Breast epithelium (tissue), 4 donors: ENCODE data around the gene UBE2D2. TPM values are rescaled to one million over a fixed set of nuclear protein-coding genes. Genes with fewer than 3 reads are reported as not detected.
A peak's percentile ranks its signal among the peaks of the same experiment; 100 is the strongest.

Experiments
- DNase-seq, 2 donors: peaks; one replicate each; pipeline ENCODE4 v3.0.0-alpha.2; 2019; ENCODE audit warnings: low spot score in 2 of 2
- H3K27ac ChIP-seq, 2 donors: fragments of 200-600 bp; sonication (generic) in 1 of 2; one replicate each; pipeline ENCODE4 v1.5.1; 2016 to 2019; ENCODE audit warnings: mild to moderate bottlenecking in 1 of 2
- H3K27me3 ChIP-seq, 2 donors: fragments of 200-600 bp; sonication (generic) in 1 of 2; one replicate each; pipeline versions ENCODE4 v1.5.1 to v1.6.0; 2017 to 2019; ENCODE audit warnings: control low read depth in 1 of 2, mild to moderate bottlenecking in 1 of 2
- H3K36me3 ChIP-seq: fragments of 200-600 bp; one replicate; pipeline ENCODE4 v1.5.1; 2019
- H3K4me1 ChIP-seq, 2 donors: fragments of 200-600 bp; sonication (generic); one replicate each; pipeline ENCODE4 v1.5.1; 2016 to 2019; ENCODE audit warnings: control low read depth in 1 of 2
- H3K4me3 ChIP-seq, 3 donors: fragments of 200-600 bp; sonication (generic); 1 replicate in 2 of 3; 2 replicates in 1 of 3; pipeline ENCODE4 v1.5.1; 2016 to 2019; ENCODE audit warnings: mild to moderate bottlenecking in 3 of 3, moderate library complexity in 2 of 3
- H3K9me3 ChIP-seq, 2 donors: fragments of 200-600 bp; sonication (generic) in 1 of 2; one replicate each; pipeline ENCODE4 v1.5.1; 2016 to 2019; ENCODE audit warnings: control low read depth in 1 of 2
- CTCF ChIP-seq, 3 donors: fragments of 450-650 bp; IDR thresholded peaks; one replicate each; pipeline ENCODE4 v1.5.1; 2016 to 2017; ENCODE audit warnings: antibody characterized with exemption in 3 of 3, mild to moderate bottlenecking in 3 of 3, moderate library complexity in 3 of 3
- POLR2A ChIP-seq: fragments of 450-650 bp; IDR thresholded peaks from one replicate; pipeline ENCODE4 v1.6.1; 2016; ENCODE audit warnings: antibody characterized with exemption, mild to moderate bottlenecking, moderate library complexity
- POLR2AphosphoS5 ChIP-seq, 3 donors: sonication (generic); formaldehyde crosslinking; IDR thresholded peaks; one replicate each; pipeline ENCODE4 v1.6.1; 2017; ENCODE audit warnings: antibody characterized with exemption in 3 of 3
- intact Hi-C: fragments of 100-400 bp; cut with DNase I; formaldehyde crosslinking; loops from one replicate; pipeline ENCODE4 v1.15.1; 2023; ENCODE audit warnings: low total_unique reads
- total RNA-seq, 3 donors: library from RNA; depleted of rRNA; stranded (reverse); fragments of >200 nt; gene quantifications; one replicate each; pipeline ENCODE4 v1.1.0, GENCODE V29; 2016

The UBE2D2 gene
- total RNA-seq, 3 donors from 2014 or later, result 55.1 to 68.3 (median 58.1) TPM

DNA sequence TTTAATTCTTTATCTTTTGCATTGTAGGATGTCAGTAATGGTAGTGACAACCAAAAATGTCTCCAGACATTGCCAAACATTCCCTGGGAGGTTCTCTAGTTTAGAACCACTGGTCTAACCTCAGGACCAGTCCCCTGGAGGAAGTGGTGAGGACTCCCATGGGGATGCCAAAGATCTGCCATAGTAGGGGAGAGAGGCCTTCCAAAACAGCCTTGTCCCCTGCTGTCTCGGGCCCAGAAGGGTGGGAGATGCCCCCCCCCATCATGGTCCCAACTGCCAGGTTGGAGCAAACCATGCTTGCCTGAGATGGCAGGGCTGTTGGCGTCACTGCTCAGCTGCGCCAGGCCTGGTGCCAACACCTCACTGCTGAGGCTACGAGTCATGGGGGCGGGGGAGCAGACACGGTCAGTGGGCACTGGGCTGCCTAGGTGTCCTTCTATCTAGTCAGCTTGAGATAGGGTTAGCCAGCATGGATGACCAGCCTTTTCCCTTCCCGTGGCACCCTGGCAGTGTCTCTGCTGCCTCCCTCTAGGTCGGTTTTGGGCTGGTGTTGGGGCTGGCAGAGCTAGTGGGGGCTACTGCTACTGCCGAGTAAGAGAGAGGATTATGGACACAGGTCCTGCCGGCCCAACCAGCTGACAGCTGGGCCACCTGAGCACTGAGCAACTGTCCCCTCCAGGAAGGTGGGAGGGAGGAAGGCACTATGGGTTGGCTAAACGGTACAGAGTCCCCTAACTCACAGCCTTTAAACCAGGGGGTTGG lies 78.7 kb downstream of the UBE2D2 start:
- H3K4me3 ChIP-seq, result no peak overlapping the region
- no peaks in the 10 kb centered on the region for H3K36me3 ChIP-seq
- TF ChIP-seq POLR2A (no peak), CTCF (IDR thresholded peaks at IDR 0.05) (no peak), POLR2AphosphoS5 (IDR thresholded peaks at IDR 0.05) (no peak)
- intact Hi-C loops, result loop anchor here (10.0 kb wide), 1 partner anchor 55 kb away; no protein-coding TSS in a partner anchor
- H3K9me3 ChIP-seq, result no peaks in the 10 kb centered on the region
- DNase-seq, result no peak
- peaks cover 5 to 35% of the 10 kb centered on the region in 2 donors for H3K4me1 ChIP-seq
- no peaks in the 10 kb centered on the region for H3K27me3 ChIP-seq
- H3K27ac ChIP-seq, result peak overlapping the region; percentile 91 to 95

GRCh38 chr5:139640421-139641115 lies 79.4 kb downstream of the UBE2D2 start:
- H3K27ac ChIP-seq, result no peak overlapping the region

GRCh38 chr5:139641116-139642080 lies 80.3 kb downstream of the UBE2D2 start:
- Histone ChIP-seq H3K27ac (peak overlapping the region; percentile 27 to 66), H3K4me1 (peaks cover 5 to 29% of the 10 kb centered on the region in 2 donors), H3K9me3 (no peaks in the 10 kb centered on the region), H3K36me3 (no peaks in the 10 kb centered on the region), H3K4me3 (no peak overlapping the region), H3K27me3 (no peaks in the 10 kb centered on the region)
- intact Hi-C loops, result loop anchor here (10.0 kb wide), 1 partner anchor 53 kb away; no protein-coding TSS in a partner anchor
- no peak for TF ChIP-seq POLR2AphosphoS5 (IDR thresholded peaks at IDR 0.05)
- no peak for TF ChIP-seq CTCF (IDR thresholded peaks at IDR 0.05)
- no peak for TF ChIP-seq POLR2A
- DNase-seq, result peak in 1 of 2 donors; percentile 11

More at GRCh38 chr5:139640421-139641115, 79.4 kb downstream of the UBE2D2 start:
- peaks cover 5 to 35% of the 10 kb centered on the region in 2 donors for H3K4me1 ChIP-seq
- H3K36me3 ChIP-seq, result no peaks in the 10 kb centered on the region
- H3K27me3 ChIP-seq, result no peaks in the 10 kb centered on the region
- TF ChIP-seq POLR2AphosphoS5 (IDR thresholded peaks at IDR 0.05) (no peak), POLR2A (no peak), CTCF (IDR thresholded peaks at IDR 0.05) (no peak)
- intact Hi-C loops, result loop anchor here (10.0 kb wide), 1 partner anchor 54 kb away; no protein-coding TSS in a partner anchor
- H3K4me3 ChIP-seq, result no peak overlapping the region
- no peak for DNase-seq
- no peaks in the 10 kb centered on the region for H3K9me3 ChIP-seq

DNA sequence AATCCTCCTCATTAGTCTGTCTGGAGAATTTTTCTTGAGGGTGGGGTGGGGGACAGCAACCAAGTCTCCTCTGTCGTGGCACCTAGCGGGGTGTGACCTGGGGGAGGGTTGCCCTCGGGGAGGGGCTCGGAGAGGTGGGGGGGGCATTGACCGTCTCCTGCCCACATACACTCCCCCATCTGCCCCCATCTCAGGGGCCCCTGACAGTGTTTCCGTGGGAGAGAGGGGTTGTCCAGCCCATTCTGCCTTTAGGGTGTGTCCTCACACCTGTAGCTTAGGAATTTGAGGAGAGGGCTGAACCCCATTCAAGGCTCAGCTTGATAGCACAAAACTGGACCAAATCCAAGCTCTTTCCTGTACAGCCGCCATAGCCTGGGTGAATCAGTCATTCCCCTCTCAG lies 81.1 kb downstream of the UBE2D2 start:
- Histone ChIP-seq H3K4me3 (no peak overlapping the region), H3K27me3 (no peaks in the 10 kb centered on the region), H3K4me1 (peaks cover 5 to 26% of the 10 kb centered on the region in 2 donors), H3K27ac (peak overlapping the region; percentile 52 to 66), H3K9me3 (no peaks in the 10 kb centered on the region), H3K36me3 (no peaks in the 10 kb centered on the region)
- intact Hi-C loops, result loop anchor here (10.0 kb wide), 1 partner anchor 53 kb away; no protein-coding TSS in a partner anchor
- TF ChIP-seq POLR2A (no peak), POLR2AphosphoS5 (IDR thresholded peaks at IDR 0.05) (no peak)
- DNase-seq, result peak in 1 of 2 donors; percentile 12
